Stimulated activated CD4-positive, alpha-beta T cell treated with anti-CD3 and anti-CD28 coated beads, Interleukin-2, amount 100 ng/mL, for 24 hours (primary cell): ENCODE results near the gene TMEM255A.

Experiments used
- DNase-seq, 2 donors: peaks; one replicate each; pipeline ENCODE4 v3.0.0-alpha.2; 2020

The TMEM255A gene

GRCh38 chrX:120306630-120307029 is 4.6 kb downstream of the TMEM255A start:
- no peak for DNase-seq

GRCh38 chrX:120305531-120306141 is 5.6 kb downstream of the TMEM255A start:
- no peak for DNase-seq

- DNase-seq: no peak
Measured at GRCh38 chrX:120304256-120304655, 7.0 kb downstream of the TMEM255A start.

- DNase-seq: peak in 1 of 2 donors; percentile 21
Measured at GRCh38 chrX:120302434-120302833, 8.8 kb downstream of the TMEM255A start.

GRCh38 chrX:120301960-120302359 is 9.3 kb downstream of the TMEM255A start:
- DNase-seq: no peak

GRCh38 chrX:120301497-120301896 is 9.8 kb downstream of the TMEM255A start:
- DNase-seq: no peak

GRCh38 chrX:120299928-120300327 is 11.3 kb downstream of the TMEM255A start:
- DNase-seq: no peak

GRCh38 chrX:120297923-120298322 is 13.3 kb downstream of the TMEM255A start:
- no peak for DNase-seq

GRCh38 chrX:120294651-120295050 is 16.6 kb downstream of the TMEM255A start:
- no peak for DNase-seq

GRCh38 chrX:120293015-120293414 is 18.2 kb downstream of the TMEM255A start:
- no peak for DNase-seq

GRCh38 chrX:120291211-120291610 is 20.1 kb downstream of the TMEM255A start:
- no peak for DNase-seq

- DNase-seq: no peak
Measured at GRCh38 chrX:120290107-120290506, 21.2 kb downstream of the TMEM255A start.

GRCh38 chrX:120287513-120288112 is 23.6 kb downstream of the TMEM255A start:
- no peak for DNase-seq

- DNase-seq: no peak
Measured at GRCh38 chrX:120286733-120287512, 24.3 kb downstream of the TMEM255A start.

GRCh38 chrX:120282697-120283096 is 28.6 kb downstream of the TMEM255A start:
- no peak for DNase-seq

- no peak for DNase-seq
Measured at GRCh38 chrX:120281761-120282160, 29.5 kb downstream of the TMEM255A start.

GRCh38 chrX:120281021-120281624 is 30.1 kb downstream of the TMEM255A start:
- DNase-seq: no peak

- DNase-seq: no peak
Measured at GRCh38 chrX:120274958-120275357, 36.3 kb downstream of the TMEM255A start.

- no peak for DNase-seq
Measured at GRCh38 chrX:120274145-120274544, 37.1 kb downstream of the TMEM255A start.

GRCh38 chrX:120271218-120271617 is 40.0 kb downstream of the TMEM255A start:
- DNase-seq: no peak

- DNase-seq: no peak
Measured at GRCh38 chrX:120270567-120270966, 40.7 kb downstream of the TMEM255A start.

GRCh38 chrX:120269373-120270035 is 41.8 kb downstream of the TMEM255A start:
- no peak for DNase-seq

- no peak for DNase-seq
Measured at GRCh38 chrX:120264341-120264740, 46.9 kb downstream of the TMEM255A start.
